H1 (cell line): Measurements from ENCODE around the gene NAV3. TPM values are rescaled to one million over a fixed set of nuclear protein-coding genes. Genes with fewer than 3 reads are reported as not detected.

ENCODE experiments used
- CTCF ChIA-PET: fragments of 300-600 bp; sonication (Branson Sonifier 250); formaldehyde crosslinking; loops from one replicate; lab custom pipeline; 2021; ENCODE audit not compliant: partially characterized antibody; lab: Charles Lee
- POLR2A ChIA-PET: fragments of 300-600 bp; sonication (Branson Sonifier 250); formaldehyde crosslinking; loops from one replicate; lab custom pipeline; 2021; ENCODE audit warnings: inconsistent platforms; ENCODE audit not compliant: partially characterized antibody; lab: Charles Lee
- DNase-seq, 2 experiments: peaks; one replicate each; pipeline versions ENCODE4 v3.0.0 to v3.0.0-alpha.2; 2010 to 2022; ENCODE audit warnings: low spot score in 2 of 2, low read depth in 1 of 2, mixed read lengths in 1 of 2
- FAIRE-seq: peaks from 2 replicates; lab custom pipeline; 2011; peaks lifted over from hg19 to GRCh38; lab: Jason Lieb, UNC
- H2AFZ ChIP-seq: 2 replicates; pipeline ENCODE4 v1.8.1; 2012; ENCODE audit warnings: low read length, inconsistent platforms
- H2AK5ac ChIP-seq: 2 replicates; pipeline ENCODE4 v1.6.1; 2013; ENCODE audit warnings: low read depth, low read length
- H2BK120ac ChIP-seq: replicated peaks from 2 replicates; pipeline ENCODE3; 2013; ENCODE audit warnings: low read depth, low read length, inconsistent platforms
- H2BK12ac ChIP-seq: 2 replicates; pipeline ENCODE4 v1.6.1; 2013; ENCODE audit warnings: low read depth, low read length
- H2BK15ac ChIP-seq: 2 replicates; pipeline ENCODE4 v1.6.1; 2013; ENCODE audit warnings: low read length
- H2BK20ac ChIP-seq: 2 replicates; pipeline ENCODE4 v1.6.1; 2013; ENCODE audit warnings: low read length
- H2BK5ac ChIP-seq: 2 replicates; pipeline ENCODE4 v1.6.1; 2013; ENCODE audit warnings: low read depth, low read length
- H3K14ac ChIP-seq: 2 replicates; pipeline ENCODE4 v1.6.1; 2013; ENCODE audit warnings: inconsistent platforms; ENCODE audit not compliant: insufficient read length
- H3K18ac ChIP-seq: 2 replicates; pipeline ENCODE4 v1.6.1; 2013; ENCODE audit warnings: low read length; ENCODE audit errors: extremely low read depth
- H3K23ac ChIP-seq: 2 replicates; pipeline ENCODE4 v1.6.1; 2013; ENCODE audit warnings: inconsistent platforms; ENCODE audit not compliant: insufficient read length
- H3K23me2 ChIP-seq: 2 replicates; pipeline ENCODE4 v1.6.1; 2013; ENCODE audit warnings: low read depth, low read length
- H3K27ac ChIP-seq: 2 replicates; pipeline ENCODE4 v1.6.1; 2011; ENCODE audit warnings: low read depth, low read length, inconsistent platforms
- H3K27me3 ChIP-seq, 4 experiments: replicated peaks in 1 of 4; 1 replicate in 1 of 4; 2 replicates in 3 of 4; pipeline versions ENCODE4 v1.6.1 to v1.8.1; 2011 to 2013; ENCODE audit warnings: low read length in 3 of 4, mild to moderate bottlenecking in 3 of 4, inconsistent platforms in 2 of 4, mixed read lengths in 2 of 4, moderate library complexity in 1 of 4; ENCODE audit not compliant: control insufficient read depth in 3 of 4, insufficient read depth in 3 of 4; ENCODE audit errors: extremely low read depth in 1 of 4
- H3K36me3 ChIP-seq, 4 experiments: 2 replicates each; pipeline versions ENCODE4 v1.6.1 to v1.8.1; 2011 to 2013; ENCODE audit warnings: mild to moderate bottlenecking in 4 of 4, low read length in 3 of 4, moderate library complexity in 2 of 4, control low read depth in 1 of 4, inconsistent platforms in 1 of 4; ENCODE audit not compliant: insufficient read depth in 4 of 4, control insufficient read depth in 2 of 4
- H3K4ac ChIP-seq: replicated peaks from 2 replicates; pipeline ENCODE3; 2013; ENCODE audit warnings: low read length, low read depth, mixed read lengths, inconsistent platforms; ENCODE audit not compliant: insufficient read length
- H3K4me1 ChIP-seq, 4 experiments: replicated peaks in 1 of 4; 1 replicate in 1 of 4; 2 replicates in 3 of 4; pipeline versions ENCODE4 v1.6.1 to v1.8.1; 2011 to 2013; ENCODE audit warnings: low read length in 3 of 4, inconsistent platforms in 2 of 4, mixed read lengths in 1 of 4; ENCODE audit not compliant: insufficient read depth in 4 of 4, control insufficient read depth in 3 of 4
- H3K4me2 ChIP-seq, 2 experiments: 2 replicates each; pipeline versions ENCODE4 v1.6.1 to v1.8.1; 2011 to 2013; ENCODE audit warnings: low read depth in 2 of 2, low read length in 2 of 2, control low read depth in 1 of 2, inconsistent platforms in 1 of 2, mild to moderate bottlenecking in 1 of 2; ENCODE audit not compliant: insufficient read depth in 1 of 2
- H3K4me3 ChIP-seq, 4 experiments: fragments of 200-600, 300-600 bp in 1 of 4; sonication (generic), shearing (Covaris generic), sonication (Bioruptor Twin) in 1 of 4; 2 replicates each; pipeline versions ENCODE4 v1.5.1 to v1.8.1; 2011 to 2016; ENCODE audit warnings: low read length in 4 of 4, low read depth in 3 of 4, control low read depth in 2 of 4, inconsistent platforms in 2 of 4, mild to moderate bottlenecking in 2 of 4, mixed read lengths in 1 of 4, moderate library complexity in 1 of 4; ENCODE audit not compliant: insufficient read depth in 2 of 4; ENCODE audit errors: extremely low read depth in 1 of 4
- H3K56ac ChIP-seq: replicated peaks from 2 replicates; pipeline ENCODE3; 2013; ENCODE audit warnings: low read depth, mild to moderate bottlenecking, mixed read lengths, low read length, inconsistent platforms; ENCODE audit not compliant: insufficient read length
- H3K79me1 ChIP-seq: 2 replicates; pipeline ENCODE4 v1.6.1; 2013; ENCODE audit warnings: low read depth, low read length, control low read depth
- H3K79me2 ChIP-seq, 2 experiments: 2 replicates each; pipeline versions ENCODE4 v1.6.1 to v1.8.1; 2012 to 2013; ENCODE audit warnings: low read length in 2 of 2, mild to moderate bottlenecking in 2 of 2, inconsistent platforms in 1 of 2; ENCODE audit not compliant: insufficient read depth in 2 of 2, control insufficient read depth in 1 of 2
- H3K9ac ChIP-seq, 4 experiments: replicated peaks in 1 of 4; 1 replicate in 1 of 4; 2 replicates in 3 of 4; pipeline versions ENCODE4 v1.6.1 to v1.8.1; 2011 to 2013; ENCODE audit warnings: low read depth in 3 of 4, low read length in 3 of 4, control low read depth in 2 of 4, mild to moderate bottlenecking in 2 of 4, moderate library complexity in 2 of 4, inconsistent platforms in 1 of 4; ENCODE audit errors: extremely low read depth in 1 of 4
- H3K9me3 ChIP-seq, 2 experiments: 2 replicates each; pipeline versions ENCODE4 v1.6.1 to v1.8.1; 2012 to 2013; ENCODE audit warnings: mild to moderate bottlenecking in 2 of 2, moderate library complexity in 2 of 2, control low read depth in 1 of 2, inconsistent platforms in 1 of 2, low read depth in 1 of 2, low read length in 1 of 2, mixed read lengths in 1 of 2; ENCODE audit not compliant: insufficient read depth in 2 of 2
- H4K20me1 ChIP-seq, 2 experiments: replicated peaks in 1 of 2; 2 replicates each; pipeline versions ENCODE3 to v1.8.1; 2011 to 2013; ENCODE audit warnings: inconsistent platforms in 2 of 2, low read length in 2 of 2, mild to moderate bottlenecking in 1 of 2; ENCODE audit not compliant: insufficient read depth in 2 of 2, control insufficient read depth in 1 of 2
- H4K5ac ChIP-seq: 2 replicates; pipeline ENCODE4 v1.6.1; 2013; ENCODE audit warnings: low read length, low read depth, mixed read lengths, inconsistent platforms; ENCODE audit not compliant: insufficient read length
- H4K8ac ChIP-seq: 2 replicates; pipeline ENCODE4 v1.8.0; 2013; ENCODE audit warnings: mild to moderate bottlenecking, moderate library complexity, low read length, inconsistent platforms; ENCODE audit not compliant: insufficient read depth; ENCODE audit errors: extremely low read depth
- H4K91ac ChIP-seq: replicated peaks from 2 replicates; pipeline ENCODE3; 2013; ENCODE audit warnings: low read length, mixed read lengths, inconsistent platforms; ENCODE audit not compliant: insufficient read length
- BACH1 ChIP-seq: IDR thresholded peaks from 2 replicates; pipeline ENCODE4 v1.6.1; 2012; ENCODE audit warnings: low read length, improper control_type of control experiment
- BCL11A ChIP-seq, 2 experiments: IDR thresholded peaks; one replicate each; pipeline ENCODE4 v1.6.1; 2011; ENCODE audit warnings: low read depth in 2 of 2, low read length in 2 of 2, mild to moderate bottlenecking in 2 of 2
- CTBP2 ChIP-seq: IDR thresholded peaks from 2 replicates; pipeline ENCODE4 v1.7.0; 2011; ENCODE audit warnings: borderline replicate concordance, mild to moderate bottlenecking, moderate library complexity, mixed read lengths, low read length; ENCODE audit not compliant: insufficient read depth, insufficient read length
- FOSL1 ChIP-seq: IDR thresholded peaks from 2 replicates; pipeline ENCODE4 v1.6.1; 2011; ENCODE audit warnings: mild to moderate bottlenecking, low read depth, low read length, moderate library complexity; ENCODE audit not compliant: insufficient read depth
- JUND ChIP-seq: IDR thresholded peaks from 2 replicates; pipeline ENCODE4 v1.6.1; 2011; ENCODE audit warnings: mild to moderate bottlenecking, improper control_type of control experiment, low read length
- NRF1 ChIP-seq: IDR thresholded peaks from 2 replicates; pipeline ENCODE4 v1.6.1; 2011; ENCODE audit warnings: mild to moderate bottlenecking, low read depth, low read length, improper control_type of control experiment
- SP2 ChIP-seq: IDR thresholded peaks from 2 replicates; pipeline ENCODE4 v1.6.1; 2012; ENCODE audit warnings: mild to moderate bottlenecking, low read length, inconsistent platforms
- TAF1 ChIP-seq: IDR thresholded peaks from 2 replicates; pipeline ENCODE4 v1.6.1; 2011; ENCODE audit warnings: mild to moderate bottlenecking, low read depth, low read length
- TAF7 ChIP-seq: optimal IDR thresholded peaks from 2 replicates; pipeline ENCODE3; 2011; ENCODE audit warnings: low read depth, mild to moderate bottlenecking, inconsistent platforms, low read length, moderate library complexity, borderline replicate concordance
- TCF12 ChIP-seq: IDR thresholded peaks from 2 replicates; pipeline ENCODE4 v1.6.1; 2011; ENCODE audit warnings: low read depth, mild to moderate bottlenecking, low read length
- ZNF274 ChIP-seq: IDR thresholded peaks from 2 replicates; pipeline ENCODE4 v1.7.0; 2012; ENCODE audit warnings: low read length, borderline replicate concordance; ENCODE audit errors: extremely low read depth
- WGBS, 2 experiments: shearing (Covaris generic) in 1 of 2; methylation state at CpG; one replicate each; pipeline versions ENCODE4 v1.1.6 to v1.1.7; 2013 to 2015; ENCODE audit warnings: low lambda C conversion rate in 2 of 2, mixed read lengths in 2 of 2, inconsistent platforms in 1 of 2, low coverage in 1 of 2, missing lambda C conversion rate in 1 of 2; ENCODE audit not compliant: insufficient replicate concordance in 2 of 2, insufficient coverage in 1 of 2, insufficient read length in 1 of 2; ENCODE audit errors: extremely low coverage in 1 of 2, missing lambda C conversion rate in 1 of 2; 5-methylcytosine and 5-hydroxymethylcytosine counted together
- polyA plus RNA-seq, 7 experiments: library from polyadenylated mRNA; depleted of rRNA in 3 of 7; stranded (reverse) in 5 of 7; unstranded in 2 of 7; fragments of >200 nt in 5 of 7; fragments of 200-250 nt in 2 of 7; gene quantifications; 1 replicate in 5 of 7; 2 replicates in 1 of 7; 4 replicates in 1 of 7; pipeline versions ENCODE4 v1.2.1 to v1.2.3, GENCODE V29; 2011 to 2013; ENCODE audit warnings: missing spikeins in 2 of 7, mixed read lengths in 2 of 7
- total RNA-seq: library from RNA; stranded (reverse); fragmentation: NEBNext Ultra II Directional; extraction: Animal tissue kit (Norgen Biotek cat#: 25700); gene quantifications from 2 replicates; pipeline ENCODE4 v1.2.1, GENCODE V29; 2021

NAV3 gene
- total and polyA plus RNA-seq, 2 of the 8 experiments (the other 6 are each of a cell fraction or from before 2014, with no cell fraction given): 0.47 to 5.0 TPM

GRCh38 chr12:78240827-78241226, 410.1 kb downstream of the NAV3 start:
- H3K9me3 ChIP-seq: no peaks in the 10 kb centered on the region
- H3K4me1 ChIP-seq: peaks cover 0 to 23% (median 2%) of the 10 kb centered on the region in 4 experiments; a peak in 2 of 7 replicates
- DNase-seq: no peak

More at GRCh38 chr12:78240827-78241226, 410.1 kb downstream of the NAV3 start:
- H2BK12ac ChIP-seq: no peak overlapping the region
- ChIA-PET POLR2A (interaction anchor here (1.0 kb wide), 1 partner anchor 10 kb away, joined by 3 read pairs; no protein-coding TSS in a partner anchor), CTCF (interaction anchor here (1.7 kb wide), 1 partner anchor 11 kb away, joined by 7 read pairs; no protein-coding TSS in a partner anchor)
- TF ChIP-seq JUND: no peak
- TF ChIP-seq TAF7: no peak
- no peak for TF ChIP-seq NRF1
- no peak for TF ChIP-seq ZNF274
- no peak for TF ChIP-seq TCF12
- no peak for TF ChIP-seq BACH1
- TF ChIP-seq SP2: no peak
- no peak for TF ChIP-seq BCL11A (IDR thresholded peaks at IDR 0.05; ENCODE audit: low read depth in 2 of 2, low read length in 2 of 2)
- no peak for TF ChIP-seq CTBP2
- no peak for TF ChIP-seq TAF1
- no peak for TF ChIP-seq FOSL1
- no peak overlapping the region for H4K5ac ChIP-seq
- no peaks in the 10 kb centered on the region for H4K20me1 ChIP-seq
- no peak for FAIRE-seq
- no peak overlapping the region for H2BK20ac ChIP-seq
- H3K4me3 ChIP-seq: no peak overlapping the region
- H2BK15ac ChIP-seq: no peak overlapping the region
- H4K91ac ChIP-seq: no peak overlapping the region
- no peak overlapping the region for H2AFZ ChIP-seq
- H3K14ac ChIP-seq: no peak overlapping the region
- 80% methylated on average over 1 of the region's 1 CpG; no CpG with 5 or more reads in 1 of the 2 experiments for WGBS, 2 experiments
- no peaks in the 10 kb centered on the region for H3K79me1 ChIP-seq
- 0 out of 2 replicates have a peak overlapping the region, but pooled peaks have one; percentile 5 for H3K18ac ChIP-seq
- H3K9ac ChIP-seq: no peak overlapping the region
- H2BK120ac ChIP-seq: no peak overlapping the region
- H3K4me2 ChIP-seq: no peak overlapping the region
- no peaks in the 10 kb centered on the region for H3K79me2 ChIP-seq
- H3K23ac ChIP-seq: no peak overlapping the region
- H4K8ac ChIP-seq: no peak overlapping the region
- H2BK5ac ChIP-seq: no peak overlapping the region
- no peak overlapping the region for H3K56ac ChIP-seq
- no peaks in the 10 kb centered on the region for H3K27me3 ChIP-seq
- H3K23me2 ChIP-seq: no peaks in the 10 kb centered on the region
- no peak overlapping the region for H3K27ac ChIP-seq
- H3K36me3 ChIP-seq: no peaks in the 10 kb centered on the region
- no peak overlapping the region for H2AK5ac ChIP-seq
- no peak overlapping the region for H3K4ac ChIP-seq
